Aorta (tissue), 5 donors: ENCODE results near the gene KMT5B. TPM values are rescaled to one million over a fixed set of nuclear protein-coding genes. Genes with fewer than 3 reads are reported as not detected.

Experiments used
- ATAC-seq: fragments of 200-7000 bp; cut with Tn5 transposase; one replicate; pipeline ENCODE4 v1.9.1; 2022; ENCODE audit warnings: moderate library complexity; ENCODE audit not compliant: low FRiP score
- DNase-seq, 2 donors: peaks; one replicate each; pipeline ENCODE4 v3.0.0-alpha.2; 2020
- H3K27ac ChIP-seq, 2 donors: one replicate each; pipeline ENCODE4 v1.5.1; 2013; ENCODE audit warnings: low read length in 2 of 2, mild to moderate bottlenecking in 2 of 2, moderate library complexity in 2 of 2, control low read depth in 1 of 2, inconsistent platforms in 1 of 2, low read depth in 1 of 2
- H3K27me3 ChIP-seq, 2 donors: one replicate each; pipeline ENCODE4 v1.6.1; 2013; ENCODE audit warnings: control low read depth in 1 of 2, low read length in 1 of 2, mild to moderate bottlenecking in 1 of 2, moderate library complexity in 1 of 2; ENCODE audit not compliant: insufficient read depth in 2 of 2, control insufficient read depth in 1 of 2
- H3K36me3 ChIP-seq, 2 donors: one replicate each; pipeline ENCODE4 v1.6.1; 2013; ENCODE audit warnings: control low read depth in 1 of 2, low read length in 1 of 2, mild to moderate bottlenecking in 1 of 2; ENCODE audit not compliant: insufficient read depth in 2 of 2, control insufficient read depth in 1 of 2
- H3K4me1 ChIP-seq, 2 donors: one replicate each; pipeline ENCODE4 v1.6.1; 2013; ENCODE audit warnings: low read length in 2 of 2, control low read depth in 1 of 2, mild to moderate bottlenecking in 1 of 2, moderate library complexity in 1 of 2; ENCODE audit not compliant: insufficient read depth in 2 of 2, control insufficient read depth in 1 of 2
- H3K4me3 ChIP-seq, 2 donors: one replicate each; pipeline ENCODE4 v1.5.1; 2013; ENCODE audit warnings: low read length in 2 of 2, control low read depth in 1 of 2, mild to moderate bottlenecking in 1 of 2
- H3K9me3 ChIP-seq: one replicate; pipeline ENCODE4 v1.6.1; 2013; ENCODE audit warnings: mild to moderate bottlenecking, low read length; ENCODE audit not compliant: control insufficient read depth
- WGBS, 2 donors: extraction: QIAGEN DNeasy Blood & Tissue Kit; methylation state at CpG; one replicate each; pipeline ENCODE4 v1.1.7; 2013; 5-methylcytosine and 5-hydroxymethylcytosine counted together
- intact Hi-C, 2 donors: fragments of 100-400 bp; cut with DNase I; formaldehyde crosslinking; loops; one replicate each; pipeline versions ENCODE4 v1.14.2 to v1.15.0; 2022
- polyA plus RNA-seq, 2 donors: library from polyadenylated mRNA; stranded (reverse); fragments of 200-250 nt; gene quantifications; one replicate each; pipeline ENCODE4 v1.2.3, GENCODE V29; 2013
- total RNA-seq, 2 donors: library from RNA; stranded (reverse); fragmentation: NEBNext Ultra II Directional; extraction: Animal tissue kit (Norgen Biotek cat#: 25700); gene quantifications; one replicate each; pipeline ENCODE4 v1.2.1, GENCODE V29; 2021
- donor health status: healthy with polysubstance abuse.
- donor health status: Bipolar disorder and iron deficiency.
- donor health status: DM: no; HTN: no; CAD: no.
- donor health status: DM: no; HTN: no; CAD: no.
- donor health status: DM: yes; HTN: yes; CAD: no.

Gene KMT5B
- total and polyA plus RNA-seq, 4 donors: 24.4 to 49.6 (median 33.9) TPM

- no peaks in the 10 kb centered on the region for H3K36me3 ChIP-seq
- no peaks in the 10 kb centered on the region for H3K27me3 ChIP-seq
- peak; percentile 86 for ATAC-seq
- H3K27ac ChIP-seq: peak overlapping the region; percentile 93 to 100
- no peaks in the 10 kb centered on the region for H3K9me3 ChIP-seq
- peaks cover 0 to 4% of the 10 kb centered on the region in 2 donors for H3K4me1 ChIP-seq
- 0% methylated on average over 67 to 90 of the region's 90 CpGs for WGBS, 2 donors
- peak overlapping the region; percentile 88 to 91 for H3K4me3 ChIP-seq
- DNase-seq: peak; percentile 93
- intact Hi-C loops: loop anchor here (5.0 to 10.0 kb wide), 2 partner anchors 61 to 169 kb away; partner anchors contain the start of gene C11orf24 (in 1 of the 2)
These were observed 568 bp upstream of the KMT5B start for GRCh38 chr11:68213555-68214172.

- intact Hi-C loops: loop anchor here (5.0 to 10.0 kb wide), 2 partner anchors 62 to 170 kb away; partner anchors contain the start of gene C11orf24 (in 1 of the 2)
- peak; percentile 83 to 89 for DNase-seq
These were observed 518 bp downstream of the KMT5B start for GRCh38 chr11:68212421-68213134.

GRCh38 chr11:68211546-68211945 lies 1.6 kb downstream of the KMT5B start:
- H3K4me3 ChIP-seq: no peak overlapping the region
- H3K36me3 ChIP-seq: no peaks in the 10 kb centered on the region
- ATAC-seq (no peak), DNase-seq (no peak)
- H3K27me3 ChIP-seq: no peaks in the 10 kb centered on the region
- intact Hi-C loops: loop anchor here (5.0 to 10.0 kb wide), 2 partner anchors 63 to 171 kb away; partner anchors contain the start of gene C11orf24 (in 1 of the 2)
- H3K27ac ChIP-seq: no peak overlapping the region
- no peaks in the 10 kb centered on the region for H3K9me3 ChIP-seq
- 31% methylated on average over 14 of the region's 14 CpGs for WGBS, 2 donors
- peaks cover 0 to 4% of the 10 kb centered on the region in 2 donors for H3K4me1 ChIP-seq

More at GRCh38 chr11:68212421-68213134, 518 bp downstream of the KMT5B start:
- Histone ChIP-seq H3K4me3 (peak overlapping the region; percentile 88 to 91), H3K36me3 (no peaks in the 10 kb centered on the region), H3K9me3 (no peaks in the 10 kb centered on the region), H3K4me1 (peaks cover 0 to 4% of the 10 kb centered on the region in 2 donors), H3K27ac (peak overlapping the region; percentile 84 to 100), H3K27me3 (no peaks in the 10 kb centered on the region)
- WGBS, 2 donors: 1% methylated on average over 53 to 80 of the region's 80 CpGs
- peak; percentile 81 for ATAC-seq

GRCh38 chr11:68206211-68206610 lies 6.9 kb downstream of the KMT5B start:
- 30 to 35% methylated on average over 5 of the region's 5 CpGs for WGBS, 2 donors
- H3K4me1 ChIP-seq: peaks cover 0 to 9% of the 10 kb centered on the region in 2 donors
- DNase-seq: no peak
- H3K9me3 ChIP-seq: no peaks in the 10 kb centered on the region
- no peak overlapping the region for H3K4me3 ChIP-seq
- intact Hi-C loops: no loop called here
- no peaks in the 10 kb centered on the region for H3K27me3 ChIP-seq
- peak; percentile 73 for ATAC-seq
- no peaks in the 10 kb centered on the region for H3K36me3 ChIP-seq
- no peak overlapping the region for H3K27ac ChIP-seq

GRCh38 chr11:68204402-68204801 lies 8.7 kb downstream of the KMT5B start:
- no peaks in the 10 kb centered on the region for H3K36me3 ChIP-seq
- ATAC-seq (no peak), DNase-seq (no peak)
- peaks cover 0 to 14% of the 10 kb centered on the region in 2 donors for H3K4me1 ChIP-seq
- no peaks in the 10 kb centered on the region for H3K27me3 ChIP-seq
- H3K27ac ChIP-seq: no peak overlapping the region
- H3K4me3 ChIP-seq: no peak overlapping the region
- intact Hi-C loops: no loop called here
- no peaks in the 10 kb centered on the region for H3K9me3 ChIP-seq
- 55 to 57% methylated on average over 6 of the region's 6 CpGs for WGBS, 2 donors

GRCh38 chr11:68202165-68202564 lies 10.9 kb downstream of the KMT5B start:
- intact Hi-C loops: no loop called here
- no peaks in the 10 kb centered on the region for H3K27me3 ChIP-seq
- H3K27ac ChIP-seq: no peak overlapping the region
- H3K4me1 ChIP-seq: peaks cover 0 to 12% of the 10 kb centered on the region in 2 donors
- no peaks in the 10 kb centered on the region for H3K9me3 ChIP-seq
- H3K36me3 ChIP-seq: no peaks in the 10 kb centered on the region
- WGBS, 2 donors: 79 to 86% methylated on average over 2 of the region's 2 CpGs
- DNase-seq: no peak
- no peak for ATAC-seq
- no peak overlapping the region for H3K4me3 ChIP-seq

GRCh38 chr11:68201492-68201891 lies 11.6 kb downstream of the KMT5B start:
- WGBS, 2 donors: 76 to 80% methylated on average over 4 of the region's 4 CpGs
- H3K4me3 ChIP-seq: no peak overlapping the region
- DNase-seq (no peak), ATAC-seq (no peak)
- no peaks in the 10 kb centered on the region for H3K9me3 ChIP-seq
- H3K4me1 ChIP-seq: peaks cover 1 to 12% of the 10 kb centered on the region in 2 donors
- H3K36me3 ChIP-seq: no peaks in the 10 kb centered on the region
- no peaks in the 10 kb centered on the region for H3K27me3 ChIP-seq
- intact Hi-C loops: no loop called here
- no peak overlapping the region for H3K27ac ChIP-seq

- H3K36me3 ChIP-seq: no peaks in the 10 kb centered on the region
- intact Hi-C loops: no loop called here
- H3K4me1 ChIP-seq: peaks cover 2 to 12% of the 10 kb centered on the region in 2 donors
- no peaks in the 10 kb centered on the region for H3K9me3 ChIP-seq
- no peaks in the 10 kb centered on the region for H3K27me3 ChIP-seq
- H3K27ac ChIP-seq: no peak overlapping the region
- no peak overlapping the region for H3K4me3 ChIP-seq
- ATAC-seq (no peak), DNase-seq (no peak)
- 29 to 34% methylated on average over 3 of the region's 3 CpGs for WGBS, 2 donors
These were observed 12.5 kb downstream of the KMT5B start for GRCh38 chr11:68200639-68201038.
